Activated naive CD8-positive, alpha-beta T cell treated with anti-CD3 and anti-CD28 coated beads for 36 hours (primary cell): ENCODE results near the gene PFKFB3. TPM values are rescaled to one million over a fixed set of nuclear protein-coding genes. Genes with fewer than 3 reads are reported as not detected.

Experiments used
- DNase-seq: peaks from one replicate; pipeline ENCODE4 v3.0.0; 2021
- H3K27ac Mint-ChIP-seq: one replicate; pipeline ENCODE4 v1.8.0; 2022; ENCODE audit warnings: mild to moderate bottlenecking, moderate library complexity, mixed read lengths
- H3K27me3 Mint-ChIP-seq: one replicate; pipeline ENCODE4 v1.8.0; 2022; ENCODE audit warnings: mild to moderate bottlenecking, mixed read lengths
- H3K36me3 Mint-ChIP-seq: one replicate; pipeline ENCODE4 v1.8.0; 2021; ENCODE audit warnings: mild to moderate bottlenecking, mixed read lengths
- H3K4me1 Mint-ChIP-seq: one replicate; pipeline ENCODE4 v1.8.0; 2021; ENCODE audit warnings: mixed read lengths
- H3K4me3 Mint-ChIP-seq: one replicate; pipeline ENCODE4 v1.8.0; 2022; ENCODE audit warnings: mild to moderate bottlenecking, moderate library complexity, mixed read lengths
- H3K9me3 Mint-ChIP-seq: one replicate; pipeline ENCODE4 v1.8.0; 2022; ENCODE audit warnings: mixed read lengths
- total RNA-seq, 2 experiments: library from RNA; stranded (reverse); gene quantifications; one replicate each; pipeline ENCODE4 v1.2.3, GENCODE V29; 2021

PFKFB3 gene
- total RNA-seq, 2 experiments from 2014 or later, result 72.6 to 73.0 TPM

GRCh38 chr10:6171881-6172695 lies 30.6 kb upstream of the PFKFB3 start:
- Mint-ChIP-seq H3K27ac (peak overlapping the region; percentile 55), H3K9me3 (no peaks in the 10 kb centered on the region), H3K4me3 (no peak overlapping the region), H3K36me3 (peaks cover 43% of the 10 kb centered on the region), H3K27me3 (no peaks in the 10 kb centered on the region), H3K4me1 (peaks cover 84% of the 10 kb centered on the region)
- no peak for DNase-seq

- H3K36me3 Mint-ChIP-seq, result peaks cover 35% of the 10 kb centered on the region
- peaks cover 79% of the 10 kb centered on the region for H3K4me1 Mint-ChIP-seq
- H3K4me3 Mint-ChIP-seq, result peak overlapping the region; percentile 33
- H3K9me3 Mint-ChIP-seq, result no peaks in the 10 kb centered on the region
- peak; percentile 53 for DNase-seq
- no peaks in the 10 kb centered on the region for H3K27me3 Mint-ChIP-seq
- H3K27ac Mint-ChIP-seq, result peak overlapping the region; percentile 59
Measured at GRCh38 chr10:6173203-6173602, 29.5 kb upstream of the PFKFB3 start.

DNA sequence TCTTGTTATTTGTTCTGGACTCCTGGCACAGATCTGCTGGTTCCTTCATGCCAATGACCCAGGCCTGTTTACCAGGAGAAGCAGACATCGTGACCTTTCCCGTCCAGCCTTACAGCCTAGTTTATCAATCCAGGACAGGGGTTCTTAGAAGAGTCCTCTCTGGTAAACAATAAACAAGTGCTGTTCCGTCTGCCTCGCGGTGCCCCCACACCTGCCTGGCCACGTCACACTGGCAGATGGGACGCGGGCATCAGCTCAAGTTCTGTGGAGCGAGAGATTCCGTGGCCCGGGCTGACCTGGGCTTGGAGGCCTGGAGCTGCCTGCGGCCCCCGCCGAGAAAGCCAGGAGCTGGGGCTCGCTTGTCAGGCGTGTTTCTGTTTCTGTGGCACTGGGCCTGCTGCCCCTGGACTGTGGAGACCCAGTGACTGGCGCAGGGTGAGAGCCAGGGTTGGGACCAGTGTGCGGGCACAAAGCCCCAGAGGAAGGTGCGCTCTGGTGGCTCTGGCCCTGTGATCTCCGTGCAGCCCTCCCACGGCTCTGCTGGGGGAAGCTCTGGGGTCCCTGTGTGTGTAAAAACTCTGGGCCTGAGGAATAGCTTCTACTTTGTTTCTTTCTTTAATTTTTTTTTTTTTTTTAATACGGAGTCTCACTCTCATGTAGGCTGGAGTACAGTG lies 28.4 kb upstream of the PFKFB3 start:
- no peak for DNase-seq
- Mint-ChIP-seq H3K27me3 (no peaks in the 10 kb centered on the region), H3K4me1 (peaks cover 71% of the 10 kb centered on the region), H3K27ac (no peak overlapping the region), H3K4me3 (no peak overlapping the region), H3K9me3 (no peaks in the 10 kb centered on the region), H3K36me3 (peaks cover 33% of the 10 kb centered on the region)

GRCh38 chr10:6175329-6176055 lies 27.2 kb upstream of the PFKFB3 start:
- Mint-ChIP-seq H3K4me1 (peaks cover 62% of the 10 kb centered on the region), H3K27me3 (no peaks in the 10 kb centered on the region), H3K36me3 (peaks cover 29% of the 10 kb centered on the region), H3K4me3 (no peak overlapping the region), H3K9me3 (no peaks in the 10 kb centered on the region), H3K27ac (peak overlapping the region; percentile 46)
- no peak for DNase-seq

GRCh38 chr10:6176691-6177231 lies 26.0 kb upstream of the PFKFB3 start:
- DNase-seq, result no peak
- Mint-ChIP-seq H3K27me3 (no peaks in the 10 kb centered on the region), H3K4me3 (no peak overlapping the region), H3K36me3 (peaks cover 24% of the 10 kb centered on the region), H3K4me1 (peaks cover 56% of the 10 kb centered on the region), H3K27ac (peak overlapping the region; percentile 35), H3K9me3 (no peaks in the 10 kb centered on the region)

- no peaks in the 10 kb centered on the region for H3K9me3 Mint-ChIP-seq
- no peak for DNase-seq
- H3K4me3 Mint-ChIP-seq, result no peak overlapping the region
- peaks cover 45% of the 10 kb centered on the region for H3K4me1 Mint-ChIP-seq
- H3K36me3 Mint-ChIP-seq, result peaks cover 17% of the 10 kb centered on the region
- H3K27ac Mint-ChIP-seq, result no peak overlapping the region
- H3K27me3 Mint-ChIP-seq, result no peaks in the 10 kb centered on the region
Measured at GRCh38 chr10:6177880-6178281, 24.9 kb upstream of the PFKFB3 start.

DNA sequence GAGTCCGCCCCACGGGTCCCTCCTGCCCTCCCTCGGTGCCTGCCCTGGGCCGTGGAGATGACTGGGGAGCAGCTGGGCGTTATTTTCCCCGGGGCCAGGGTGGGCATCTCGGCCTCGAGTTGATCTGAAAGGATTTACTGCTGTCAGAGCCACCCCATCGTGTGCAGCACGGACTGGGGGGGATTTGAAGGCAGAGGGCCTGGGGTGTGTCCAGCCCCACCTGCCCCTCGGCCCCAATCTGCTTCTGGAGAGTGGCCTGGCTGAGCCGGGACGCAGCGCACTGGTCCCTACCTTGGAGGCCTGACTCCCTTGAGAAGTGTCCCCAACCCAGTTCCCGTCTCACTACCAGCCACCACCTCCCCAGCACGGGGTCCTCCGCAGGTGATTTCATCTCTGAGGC lies 24.2 kb upstream of the PFKFB3 start:
- peaks cover 10% of the 10 kb centered on the region for H3K36me3 Mint-ChIP-seq
- no peak for DNase-seq
- H3K27me3 Mint-ChIP-seq, result no peaks in the 10 kb centered on the region
- no peaks in the 10 kb centered on the region for H3K9me3 Mint-ChIP-seq
- peaks cover 38% of the 10 kb centered on the region for H3K4me1 Mint-ChIP-seq
- H3K4me3 Mint-ChIP-seq, result no peak overlapping the region
- H3K27ac Mint-ChIP-seq, result no peak overlapping the region

- Mint-ChIP-seq H3K9me3 (no peaks in the 10 kb centered on the region), H3K27me3 (no peaks in the 10 kb centered on the region), H3K36me3 (peaks cover 7% of the 10 kb centered on the region), H3K4me3 (no peak overlapping the region), H3K4me1 (peaks cover 33% of the 10 kb centered on the region), H3K27ac (no peak overlapping the region)
- DNase-seq, result no peak
Measured at GRCh38 chr10:6179078-6179477, 23.7 kb upstream of the PFKFB3 start.

- Mint-ChIP-seq H3K9me3 (no peaks in the 10 kb centered on the region), H3K4me3 (no peak overlapping the region), H3K4me1 (peaks cover 31% of the 10 kb centered on the region), H3K36me3 (peaks cover 7% of the 10 kb centered on the region), H3K27ac (no peak overlapping the region), H3K27me3 (no peaks in the 10 kb centered on the region)
- no peak for DNase-seq
Measured at GRCh38 chr10:6180480-6181110, 22.1 kb upstream of the PFKFB3 start.

GRCh38 chr10:6181249-6181648 lies 21.5 kb upstream of the PFKFB3 start:
- Mint-ChIP-seq H3K4me3 (no peak overlapping the region), H3K9me3 (no peaks in the 10 kb centered on the region), H3K36me3 (peaks cover 2% of the 10 kb centered on the region), H3K4me1 (peaks cover 30% of the 10 kb centered on the region), H3K27ac (no peak overlapping the region), H3K27me3 (no peaks in the 10 kb centered on the region)
- DNase-seq, result no peak

- no peaks in the 10 kb centered on the region for H3K9me3 Mint-ChIP-seq
- no peak overlapping the region for H3K4me3 Mint-ChIP-seq
- DNase-seq, result no peak
- H3K27me3 Mint-ChIP-seq, result no peaks in the 10 kb centered on the region
- no peak overlapping the region for H3K27ac Mint-ChIP-seq
- H3K4me1 Mint-ChIP-seq, result peaks cover 30% of the 10 kb centered on the region
- peaks cover 6% of the 10 kb centered on the region for H3K36me3 Mint-ChIP-seq
Measured at GRCh38 chr10:6182454-6183098, 20.2 kb upstream of the PFKFB3 start.

GRCh38 chr10:6185039-6185716 lies 17.6 kb upstream of the PFKFB3 start:
- peaks cover 35% of the 10 kb centered on the region for H3K4me1 Mint-ChIP-seq
- no peaks in the 10 kb centered on the region for H3K9me3 Mint-ChIP-seq
- H3K27ac Mint-ChIP-seq, result peak overlapping the region; percentile 32
- no peak overlapping the region for H3K4me3 Mint-ChIP-seq
- H3K36me3 Mint-ChIP-seq, result peaks cover 8% of the 10 kb centered on the region
- H3K27me3 Mint-ChIP-seq, result no peaks in the 10 kb centered on the region
- DNase-seq, result peak; percentile 20

GRCh38 chr10:6186894-6187256 lies 15.9 kb upstream of the PFKFB3 start:
- H3K9me3 Mint-ChIP-seq, result no peaks in the 10 kb centered on the region
- peaks cover 42% of the 10 kb centered on the region for H3K4me1 Mint-ChIP-seq
- H3K27me3 Mint-ChIP-seq, result no peaks in the 10 kb centered on the region
- peaks cover 8% of the 10 kb centered on the region for H3K36me3 Mint-ChIP-seq
- DNase-seq, result no peak
- H3K4me3 Mint-ChIP-seq, result no peak overlapping the region
- H3K27ac Mint-ChIP-seq, result peak overlapping the region; percentile 61

GRCh38 chr10:6187278-6187677 lies 15.5 kb upstream of the PFKFB3 start:
- H3K4me1 Mint-ChIP-seq, result peaks cover 42% of the 10 kb centered on the region
- H3K36me3 Mint-ChIP-seq, result peaks cover 10% of the 10 kb centered on the region
- H3K27me3 Mint-ChIP-seq, result no peaks in the 10 kb centered on the region
- no peak overlapping the region for H3K4me3 Mint-ChIP-seq
- DNase-seq, result no peak
- no peak overlapping the region for H3K27ac Mint-ChIP-seq
- no peaks in the 10 kb centered on the region for H3K9me3 Mint-ChIP-seq
